Measurements from ENCODE around the gene IMPG2. TPM values are rescaled to one million over a fixed set of nuclear protein-coding genes. Genes with fewer than 3 reads are reported as not detected.

Gene IMPG2
- total and polyA plus RNA-seq, 2 donors (not counting 1 experiment from before 2014, with no cell fraction given): 0.21 to 0.44 TPM

DNA sequence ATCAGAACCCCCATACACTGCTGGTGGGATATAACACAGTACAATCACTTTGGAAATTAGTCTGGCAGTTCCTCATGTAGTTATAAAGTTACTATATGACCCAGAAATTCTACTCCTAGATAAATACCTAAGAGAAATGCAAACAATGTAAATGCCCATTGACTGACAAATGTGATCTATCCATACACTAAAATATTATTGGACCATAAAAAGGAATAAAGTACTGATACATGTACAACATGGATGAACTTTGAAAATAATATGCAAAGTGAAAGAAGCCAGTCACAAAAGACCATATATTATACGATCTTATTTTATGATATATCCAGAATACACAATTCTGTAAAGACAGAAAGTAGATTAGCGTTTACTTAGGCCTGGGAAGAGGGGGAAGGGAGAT is 7.8 kb downstream of the IMPG2 start:
- H3K4me1 ChIP-seq (ENCODE audit: control insufficient read depth in 2 of 2, insufficient read depth in 2 of 2, low read length in 2 of 2): no peaks in the 10 kb centered on the region
- H3K9ac ChIP-seq (ENCODE audit: low read length): no peak overlapping the region
- ChIA-PET POLR2A (no interaction called here), CTCF (no interaction called here)
- no peaks in the 10 kb centered on the region for H3K4me1 Mint-ChIP-seq
- H3K9me3 ChIP-seq (ENCODE audit: control extremely low read depth in 1 of 3, control insufficient read depth in 2 of 3, insufficient read depth in 1 of 3, low read length in 2 of 3): peaks cover 1 to 15% (median 14%) of the 10 kb centered on the region in 3 donors
- intact Hi-C loops (cut with micrococcal nuclease): no loop called here
- H3K4me2 ChIP-seq (replicated peaks; ENCODE audit: low read depth, low read length, poor library complexity, severe bottlenecking): no peak overlapping the region
- WGBS (ENCODE audit: insufficient coverage): no CpG with 5 or more reads among the region's 2 CpGs
- DNase-seq: no peak
- no peaks in the 10 kb centered on the region for H4K20me1 ChIP-seq (ENCODE audit: control insufficient read depth, insufficient read depth, low read length, poor library complexity, severe bottlenecking)
- no peak for TF ChIP-seq EZH2 (IDR thresholded peaks at IDR 0.05; ENCODE audit: borderline replicate concordance, insufficient read depth, low read depth, low read length, poor library complexity, severe bottlenecking)
- TF ChIP-seq, protein P1, sequence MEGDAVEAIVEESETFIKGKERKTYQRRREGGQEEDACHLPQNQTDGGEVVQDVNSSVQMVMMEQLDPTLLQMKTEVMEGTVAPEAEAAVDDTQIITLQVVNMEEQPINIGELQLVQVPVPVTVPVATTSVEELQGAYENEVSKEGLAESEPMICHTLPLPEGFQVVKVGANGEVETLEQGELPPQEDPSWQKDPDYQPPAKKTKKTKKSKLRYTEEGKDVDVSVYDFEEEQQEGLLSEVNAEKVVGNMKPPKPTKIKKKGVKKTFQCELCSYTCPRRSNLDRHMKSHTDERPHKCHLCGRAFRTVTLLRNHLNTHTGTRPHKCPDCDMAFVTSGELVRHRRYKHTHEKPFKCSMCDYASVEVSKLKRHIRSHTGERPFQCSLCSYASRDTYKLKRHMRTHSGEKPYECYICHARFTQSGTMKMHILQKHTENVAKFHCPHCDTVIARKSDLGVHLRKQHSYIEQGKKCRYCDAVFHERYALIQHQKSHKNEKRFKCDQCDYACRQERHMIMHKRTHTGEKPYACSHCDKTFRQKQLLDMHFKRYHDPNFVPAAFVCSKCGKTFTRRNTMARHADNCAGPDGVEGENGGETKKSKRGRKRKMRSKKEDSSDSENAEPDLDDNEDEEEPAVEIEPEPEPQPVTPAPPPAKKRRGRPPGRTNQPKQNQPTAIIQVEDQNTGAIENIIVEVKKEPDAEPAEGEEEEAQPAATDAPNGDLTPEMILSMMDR (IDR thresholded peaks at IDR 0.05): no peak
- H3K79me2 ChIP-seq (ENCODE audit: control insufficient read depth, insufficient read depth, low read length): no peaks in the 10 kb centered on the region
- no peak overlapping the region for H3K27ac ChIP-seq (ENCODE audit: low read length in 2 of 2)
- H3K27me3 ChIP-seq (replicated peaks in 1 of 4; ENCODE audit: control extremely low read depth in 1 of 4, control insufficient read depth in 3 of 4, insufficient read depth in 4 of 4, low read length in 3 of 4): no peaks in the 10 kb centered on the region
- no peak overlapping the region for H2AFZ ChIP-seq (ENCODE audit: insufficient read depth, low read depth, low read length, poor library complexity, severe bottlenecking)
- H3K27ac Mint-ChIP-seq: no peak overlapping the region
- H3K36me3 ChIP-seq (replicated peaks in 1 of 2; ENCODE audit: control extremely low read depth in 1 of 2, control insufficient read depth in 1 of 2, extremely low read depth in 1 of 2, insufficient read depth in 2 of 2, low read length in 1 of 2): no peaks in the 10 kb centered on the region
- no peak for ATAC-seq (ENCODE audit: low read depth)
- no peaks in the 10 kb centered on the region for H3K27me3 Mint-ChIP-seq
- no peak overlapping the region for H3K4me3 Mint-ChIP-seq
- H3K4me3 ChIP-seq (ENCODE audit: control extremely low read depth in 1 of 5, extremely low read depth in 1 of 5, insufficient read depth in 1 of 5, low read depth in 2 of 5, low read length in 4 of 5): no peak overlapping the region
- H3K9me3 Mint-ChIP-seq (ENCODE audit: insufficient read depth): peaks cover 14% of the 10 kb centered on the region

DNA sequence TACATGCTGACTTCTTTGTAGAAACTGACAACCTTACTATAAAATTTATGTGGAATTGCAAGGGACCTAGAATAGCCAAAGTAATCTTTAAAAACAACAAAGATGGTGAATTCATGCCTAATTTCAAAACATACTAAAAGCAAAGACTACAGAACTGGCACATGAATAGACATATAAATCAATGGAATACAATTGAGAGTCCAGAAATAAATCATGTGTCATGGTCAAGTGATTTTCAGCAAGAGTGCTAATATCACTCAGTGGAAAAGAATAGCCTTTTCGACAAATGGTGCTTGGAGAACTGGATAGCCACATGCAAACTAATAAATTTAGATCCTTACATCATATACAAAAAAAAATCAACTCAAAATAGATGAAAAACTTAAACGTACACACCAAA is 8.7 kb downstream of the IMPG2 start:
- H3K27me3 Mint-ChIP-seq: no peaks in the 10 kb centered on the region
- peaks cover 17% of the 10 kb centered on the region for H3K9me3 Mint-ChIP-seq (ENCODE audit: insufficient read depth)
- DNase-seq: no peak
- Histone ChIP-seq H3K4me2 (replicated peaks; ENCODE audit: low read depth, low read length, poor library complexity, severe bottlenecking) (no peak overlapping the region), H3K4me3 (ENCODE audit: control extremely low read depth in 1 of 5, extremely low read depth in 1 of 5, insufficient read depth in 1 of 5, low read depth in 2 of 5, low read length in 4 of 5) (no peak overlapping the region), H3K27ac (ENCODE audit: low read length in 2 of 2) (no peak overlapping the region), H3K9me3 (ENCODE audit: control extremely low read depth in 1 of 3, control insufficient read depth in 2 of 3, insufficient read depth in 1 of 3, low read length in 2 of 3) (peaks cover 5 to 21% (median 14%) of the 10 kb centered on the region in 3 donors), H3K4me1 (ENCODE audit: control insufficient read depth in 2 of 2, insufficient read depth in 2 of 2, low read length in 2 of 2) (no peaks in the 10 kb centered on the region), H3K27me3 (replicated peaks in 1 of 4; ENCODE audit: control extremely low read depth in 1 of 4, control insufficient read depth in 3 of 4, insufficient read depth in 4 of 4, low read length in 3 of 4) (no peaks in the 10 kb centered on the region), H3K79me2 (ENCODE audit: control insufficient read depth, insufficient read depth, low read length) (no peaks in the 10 kb centered on the region), H3K9ac (ENCODE audit: low read length) (no peak overlapping the region), H3K36me3 (replicated peaks in 1 of 2; ENCODE audit: control extremely low read depth in 1 of 2, control insufficient read depth in 1 of 2, extremely low read depth in 1 of 2, insufficient read depth in 2 of 2, low read length in 1 of 2) (no peaks in the 10 kb centered on the region), H4K20me1 (ENCODE audit: control insufficient read depth, insufficient read depth, low read length, poor library complexity, severe bottlenecking) (no peaks in the 10 kb centered on the region), H2AFZ (ENCODE audit: insufficient read depth, low read depth, low read length, poor library complexity, severe bottlenecking) (no peak overlapping the region)
- no peak overlapping the region for H3K27ac Mint-ChIP-seq
- POLR2A ChIA-PET: no interaction called here
- H3K4me3 Mint-ChIP-seq: no peak overlapping the region
- CTCF ChIA-PET: no interaction called here
- H3K4me1 Mint-ChIP-seq: no peaks in the 10 kb centered on the region
- WGBS (ENCODE audit: insufficient coverage): no CpG with 5 or more reads among the region's 2 CpGs
- intact Hi-C loops (cut with micrococcal nuclease): no loop called here
- no peak for ATAC-seq (ENCODE audit: low read depth)
- TF ChIP-seq EZH2 (IDR thresholded peaks at IDR 0.05; ENCODE audit: borderline replicate concordance, insufficient read depth, low read depth, low read length, poor library complexity, severe bottlenecking): no peak
- TF ChIP-seq, protein P1 (IDR thresholded peaks at IDR 0.05): no peak
